GM21619 (cell line): Measurements from ENCODE around the gene COL1A2.

ENCODE experiments used
- ATAC-seq: cut with Tn5 transposase; IDR thresholded peaks from one replicate; pipeline ENCODE4 v1.9.1; 2021; ENCODE audit not compliant: unreplicated experiment

The COL1A2 gene

DNA sequence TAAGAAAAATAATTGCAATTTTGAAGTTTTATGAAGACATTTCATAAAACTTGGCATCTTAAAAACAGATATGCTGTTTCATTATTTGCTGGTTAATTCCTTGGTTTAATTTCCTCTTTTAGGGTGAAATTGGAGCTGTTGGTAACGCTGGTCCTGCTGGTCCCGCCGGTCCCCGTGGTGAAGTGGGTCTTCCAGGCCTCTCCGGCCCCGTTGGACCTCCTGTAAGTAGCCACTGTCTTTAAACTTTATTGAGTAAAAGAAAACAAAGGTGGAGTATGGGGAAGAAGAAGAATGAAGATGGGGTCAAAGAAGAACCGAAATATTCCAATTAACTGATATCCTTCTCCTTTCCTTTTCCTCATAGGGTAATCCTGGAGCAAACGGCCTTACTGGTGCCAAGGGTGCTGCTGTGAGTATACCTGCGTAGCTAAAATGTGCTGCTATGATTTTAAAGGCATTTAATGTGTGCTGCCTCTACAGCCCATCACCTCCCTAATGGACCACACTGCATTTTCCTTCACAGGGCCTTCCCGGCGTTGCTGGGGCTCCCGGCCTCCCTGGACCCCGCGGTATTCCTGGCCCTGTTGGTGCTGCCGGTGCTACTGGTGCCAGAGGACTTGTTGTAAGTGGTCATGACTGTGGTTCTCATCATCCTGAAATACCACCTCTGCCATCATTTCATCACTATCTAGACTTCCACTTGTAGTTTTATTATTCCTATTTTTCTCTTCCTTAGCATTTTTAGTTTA lies 14.7 kb downstream of the COL1A2 start:
- ATAC-seq: no peak

DNA sequence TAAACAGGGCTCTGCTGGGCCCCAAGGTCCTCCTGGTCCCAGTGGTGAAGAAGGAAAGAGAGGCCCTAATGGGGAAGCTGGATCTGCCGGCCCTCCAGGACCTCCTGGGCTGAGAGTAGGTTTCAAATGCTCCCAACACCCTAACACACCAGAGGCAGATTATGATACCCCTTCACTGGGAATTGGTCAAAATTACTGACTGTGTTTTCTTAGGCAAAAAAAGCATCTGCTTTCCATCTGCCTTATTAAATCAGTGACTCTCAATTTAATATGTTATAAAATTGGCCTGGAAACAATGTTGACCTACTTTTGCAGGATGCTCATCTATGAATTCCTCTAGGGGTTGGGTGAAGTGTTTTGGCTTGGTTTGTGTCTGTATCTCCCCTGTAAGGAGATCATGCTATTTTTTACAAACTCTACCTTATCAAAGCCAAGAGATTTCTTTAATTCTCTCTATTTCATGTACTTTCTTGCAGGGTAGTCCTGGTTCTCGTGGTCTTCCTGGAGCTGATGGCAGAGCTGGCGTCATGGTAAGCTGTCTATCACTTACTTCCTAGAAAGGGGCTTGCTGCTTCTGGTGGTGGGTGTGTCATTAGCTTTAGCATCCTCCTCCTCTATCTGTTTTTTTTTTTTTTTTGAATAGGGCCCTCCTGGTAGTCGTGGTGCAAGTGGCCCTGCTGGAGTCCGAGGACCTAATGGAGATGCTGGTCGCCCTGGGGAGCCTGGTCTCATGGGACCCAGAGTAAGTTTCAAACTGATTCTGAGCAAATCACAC lies 15.9 kb downstream of the COL1A2 start:
- ATAC-seq: no peak

DNA sequence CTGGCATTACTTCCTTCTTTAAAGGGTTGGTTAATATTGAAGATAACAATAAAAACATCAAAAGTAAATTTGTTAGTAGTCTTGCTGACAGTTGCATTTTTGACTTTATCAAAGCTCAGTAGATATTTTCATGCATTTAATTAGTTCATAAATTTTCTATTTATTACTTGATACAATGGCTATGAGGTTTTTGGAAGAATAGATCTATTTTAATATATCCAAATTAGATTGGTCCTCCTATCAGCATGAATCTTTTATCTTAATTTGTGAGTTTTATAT lies 16.4 kb downstream of the COL1A2 start:
- ATAC-seq: no peak

DNA sequence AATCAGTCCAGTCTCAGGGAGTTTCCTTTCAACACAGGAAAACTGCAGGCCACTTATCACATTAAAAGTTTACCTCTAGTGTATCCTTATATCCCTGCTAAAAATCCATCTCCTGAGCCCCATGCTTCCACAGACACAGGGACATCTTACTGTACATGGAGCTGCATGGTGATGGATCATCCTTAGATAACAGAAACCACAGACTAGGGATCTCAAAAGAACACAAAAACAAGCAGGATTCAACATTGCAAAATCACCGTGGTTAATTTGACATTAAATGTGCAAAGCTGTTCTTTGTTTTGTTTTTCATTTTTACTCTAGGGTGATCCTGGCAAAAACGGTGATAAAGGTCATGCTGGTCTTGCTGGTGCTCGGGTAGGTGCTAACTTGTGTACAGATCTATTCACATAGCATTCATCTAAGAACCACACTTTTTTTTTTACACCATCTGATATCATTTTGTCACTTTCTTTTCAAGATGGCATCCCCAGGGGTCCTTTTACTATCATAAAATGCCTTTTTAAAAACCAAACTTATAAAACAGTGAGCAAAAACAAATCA lies 18.1 kb downstream of the COL1A2 start:
- no peak for ATAC-seq

DNA sequence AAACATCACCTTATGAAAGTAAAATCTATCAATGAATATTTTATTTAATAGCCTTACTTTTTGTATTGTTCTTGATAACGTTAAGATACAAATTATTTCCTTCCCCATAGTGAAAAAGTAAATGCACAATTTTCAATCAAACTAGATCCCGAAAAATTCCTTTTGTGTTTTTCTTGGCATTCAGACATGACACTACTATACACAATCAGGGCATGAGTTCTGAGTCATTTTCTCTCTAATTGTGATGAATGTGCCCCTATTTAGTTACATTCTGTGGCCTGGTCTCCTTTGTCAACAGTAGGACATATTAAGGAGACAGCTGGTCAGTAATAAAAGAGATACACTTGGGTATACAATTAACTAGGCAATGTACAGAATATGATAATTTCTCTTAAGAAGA lies 19.8 kb downstream of the COL1A2 start:
- ATAC-seq: no peak

DNA sequence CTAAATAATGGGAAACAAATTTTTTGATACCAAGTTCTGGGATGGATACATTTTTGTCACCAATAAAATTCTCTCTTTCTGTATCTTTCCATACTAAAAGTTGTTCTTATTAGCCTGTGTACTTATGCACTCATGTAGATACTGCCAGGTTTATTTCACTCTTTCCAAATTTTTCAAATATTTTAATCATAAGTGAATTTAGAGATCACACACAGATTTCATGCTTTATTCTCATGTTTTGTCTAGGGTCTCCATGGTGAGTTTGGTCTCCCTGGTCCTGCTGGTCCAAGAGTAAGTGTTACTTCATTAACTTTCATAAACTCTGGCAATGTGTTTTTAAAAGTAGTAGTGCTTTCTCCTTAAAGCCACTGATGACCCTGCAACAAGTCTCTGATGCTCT lies 20.3 kb downstream of the COL1A2 start:
- no peak for ATAC-seq

DNA sequence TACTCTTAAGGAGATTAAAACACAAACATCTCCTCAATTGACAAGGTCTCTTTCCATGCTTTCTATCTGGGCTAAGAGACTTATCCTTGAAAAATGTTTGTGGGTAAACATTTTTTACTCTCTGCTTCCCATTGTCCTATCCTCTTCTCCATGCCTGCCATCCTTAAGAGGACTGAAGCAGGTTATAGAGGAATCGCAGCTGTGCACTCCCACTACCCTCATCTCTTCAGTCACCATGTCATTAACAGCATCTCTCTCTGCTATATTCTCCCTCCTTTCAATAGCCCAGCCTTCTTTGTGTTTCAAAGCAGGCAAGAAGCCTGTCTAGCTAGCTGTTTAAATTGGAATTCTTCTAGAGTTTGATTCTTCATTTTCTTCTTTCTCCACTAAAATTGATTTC lies 22.6 kb downstream of the COL1A2 start:
- ATAC-seq: no peak

DNA sequence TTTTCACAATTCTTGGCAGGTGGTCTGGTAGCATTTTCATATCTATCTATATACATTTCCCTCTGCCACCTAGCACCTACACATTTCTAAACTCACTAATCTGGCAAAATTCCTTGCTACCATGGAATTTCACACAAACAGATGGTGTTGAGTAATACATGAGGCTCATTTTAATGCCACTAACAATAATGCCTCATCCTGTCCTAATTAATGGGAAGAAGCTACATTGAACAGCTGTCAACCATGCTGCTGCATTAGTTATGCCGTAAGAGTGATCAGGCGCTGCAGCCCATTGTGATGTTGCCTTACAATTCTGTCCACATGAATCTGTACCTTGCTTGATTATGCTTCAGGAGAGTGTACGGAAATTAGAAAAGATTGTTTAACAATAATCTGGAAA lies 23.2 kb downstream of the COL1A2 start:
- ATAC-seq: no peak

DNA sequence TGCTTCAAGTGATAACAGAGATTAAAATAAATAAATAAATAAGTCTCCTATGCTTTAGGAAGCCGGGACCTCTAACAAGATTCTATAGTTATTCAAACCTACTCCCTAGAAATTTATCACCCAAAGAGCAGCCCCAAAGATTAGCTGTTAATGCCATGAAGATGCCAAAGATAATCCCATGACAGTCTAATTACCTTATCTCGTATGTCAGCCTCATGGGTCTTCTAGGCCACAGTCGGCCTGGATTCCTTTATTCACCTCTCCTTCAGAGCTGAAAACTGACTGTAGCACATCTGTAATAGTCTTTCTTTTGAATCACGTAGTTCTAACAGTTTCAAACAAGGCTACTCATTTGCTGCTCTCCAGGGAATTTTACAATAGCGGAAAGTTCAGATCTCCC lies 24.2 kb downstream of the COL1A2 start:
- no peak for ATAC-seq

DNA sequence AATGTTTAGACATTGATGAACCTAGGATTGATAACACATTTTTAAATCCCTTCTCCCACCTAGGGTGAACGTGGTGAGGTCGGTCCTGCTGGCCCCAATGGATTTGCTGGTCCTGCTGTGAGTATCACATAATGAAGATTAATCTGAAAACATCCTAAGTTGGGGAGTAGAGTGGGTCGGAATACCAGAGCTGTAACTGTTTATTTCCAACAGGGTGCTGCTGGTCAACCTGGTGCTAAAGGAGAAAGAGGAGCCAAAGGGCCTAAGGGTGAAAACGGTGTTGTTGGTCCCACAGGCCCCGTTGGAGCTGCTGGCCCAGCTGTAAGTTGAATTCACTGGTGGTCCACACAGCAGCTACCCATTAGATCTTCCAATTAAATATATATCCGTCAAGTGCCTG lies 25.6 kb downstream of the COL1A2 start:
- ATAC-seq: no peak

DNA sequence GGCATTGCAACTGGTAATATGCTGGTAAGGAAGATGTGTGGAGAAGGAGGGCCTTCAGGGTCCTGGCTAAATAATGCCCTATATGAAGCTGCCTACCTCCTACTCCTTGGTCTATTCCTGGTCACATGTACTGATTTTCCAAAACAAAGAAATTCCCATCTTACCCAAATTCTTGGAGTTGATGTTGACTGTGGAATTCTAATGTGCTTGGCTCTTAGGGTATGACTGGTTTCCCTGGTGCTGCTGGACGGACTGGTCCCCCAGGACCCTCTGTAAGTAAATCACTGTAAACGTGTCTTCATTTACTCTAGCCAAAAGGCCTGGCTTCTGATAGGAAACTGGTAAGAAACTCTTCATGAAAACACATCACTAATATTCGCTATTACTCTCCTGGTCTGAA lies 27.0 kb downstream of the COL1A2 start:
- no peak for ATAC-seq

DNA sequence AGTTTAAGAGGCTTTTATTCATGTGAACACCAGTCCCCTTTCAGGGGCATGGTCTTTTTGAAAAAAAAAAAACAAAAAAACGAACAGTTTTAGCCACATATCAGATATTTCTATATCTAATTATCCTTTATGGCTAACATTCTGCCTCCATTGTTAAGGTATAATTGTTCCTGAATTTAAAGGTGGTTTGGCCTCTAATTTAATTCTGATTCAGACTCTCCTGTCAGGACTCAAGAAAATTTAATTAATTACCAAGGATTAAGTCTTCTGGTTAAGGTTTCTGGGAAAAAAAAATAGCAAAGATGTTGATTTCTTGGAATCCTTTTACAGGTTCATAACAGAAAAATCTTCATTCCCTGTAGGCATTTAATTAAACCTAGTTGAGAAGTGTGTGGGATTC lies 27.4 kb downstream of the COL1A2 start:
- ATAC-seq: no peak

DNA sequence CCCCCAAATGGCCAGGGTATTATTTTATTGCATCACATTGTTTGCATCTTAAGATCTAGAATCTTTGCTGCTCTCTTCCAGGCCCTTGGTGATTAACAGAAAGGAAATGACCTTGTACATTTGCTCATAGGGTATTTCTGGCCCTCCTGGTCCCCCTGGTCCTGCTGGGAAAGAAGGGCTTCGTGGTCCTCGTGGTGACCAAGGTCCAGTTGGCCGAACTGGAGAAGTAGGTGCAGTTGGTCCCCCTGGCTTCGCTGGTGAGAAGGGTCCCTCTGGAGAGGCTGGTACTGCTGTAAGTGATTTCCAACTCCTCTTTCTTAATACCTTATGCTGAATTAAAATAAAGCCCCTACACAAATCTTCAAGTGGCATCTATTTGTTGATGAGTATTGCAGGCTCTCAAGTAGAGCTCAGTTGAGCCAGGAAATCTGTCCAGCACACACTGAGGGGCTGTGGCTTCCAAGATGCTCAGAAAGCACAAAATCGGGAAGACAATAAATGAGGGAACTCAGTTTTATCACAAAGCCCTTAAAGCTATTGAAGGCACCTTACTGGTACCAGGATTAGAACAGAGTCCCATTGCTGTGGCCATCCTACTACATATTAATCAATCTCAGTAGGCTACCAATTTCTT lies 28.2 kb downstream of the COL1A2 start:
- ATAC-seq: no peak

DNA sequence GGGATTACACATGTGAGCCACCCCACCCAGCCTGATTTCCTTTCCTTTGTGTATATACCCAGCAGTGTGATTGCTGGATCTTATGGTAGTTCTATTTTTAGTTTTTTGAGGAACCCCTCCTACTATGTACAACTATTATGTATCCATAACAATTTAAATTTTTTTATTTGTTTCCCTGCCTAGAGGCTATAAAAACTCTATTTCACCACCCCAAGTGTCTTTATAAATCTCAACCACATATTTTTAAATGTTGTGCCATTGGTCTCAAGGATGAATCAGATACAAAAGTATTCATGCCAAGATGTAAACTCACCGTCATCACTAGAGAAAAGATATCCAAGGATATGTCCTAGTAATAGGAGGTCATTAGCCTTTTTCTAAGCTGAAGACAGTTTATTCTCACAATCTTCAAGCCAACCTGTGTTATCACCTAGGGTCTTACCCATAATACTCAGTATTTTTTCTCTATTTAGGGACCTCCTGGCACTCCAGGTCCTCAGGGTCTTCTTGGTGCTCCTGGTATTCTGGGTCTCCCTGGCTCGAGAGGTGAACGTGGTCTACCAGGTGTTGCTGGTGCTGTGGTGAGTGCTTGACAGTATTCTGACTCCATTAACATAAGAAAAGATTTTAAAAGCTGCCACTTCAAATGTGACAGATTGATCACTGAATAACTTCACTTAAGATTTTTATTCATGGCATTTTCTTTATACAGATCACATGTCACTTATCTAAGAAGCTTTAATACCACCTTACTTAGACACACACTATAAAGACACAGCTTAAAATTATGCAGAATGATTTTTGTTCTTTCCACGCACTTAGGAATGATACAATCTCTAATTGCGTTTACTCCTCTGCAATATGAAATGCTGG lies 29.4 kb downstream of the COL1A2 start:
- no peak for ATAC-seq

DNA sequence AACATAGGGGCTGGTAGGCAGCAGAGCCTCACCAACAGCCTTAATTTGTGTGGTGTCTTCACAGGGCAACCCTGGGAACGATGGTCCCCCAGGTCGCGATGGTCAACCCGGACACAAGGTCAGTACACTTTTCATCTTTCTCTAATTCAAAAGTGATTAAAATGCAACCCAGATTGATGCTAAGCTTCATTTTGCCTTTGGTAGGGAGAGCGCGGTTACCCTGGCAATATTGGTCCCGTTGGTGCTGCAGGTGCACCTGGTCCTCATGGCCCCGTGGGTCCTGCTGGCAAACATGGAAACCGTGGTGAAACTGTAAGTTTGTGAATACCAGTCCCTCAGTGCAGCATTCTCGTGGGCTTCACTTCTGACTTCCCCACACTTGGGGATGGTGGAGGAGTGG lies 30.9 kb downstream of the COL1A2 start:
- ATAC-seq: no peak

DNA sequence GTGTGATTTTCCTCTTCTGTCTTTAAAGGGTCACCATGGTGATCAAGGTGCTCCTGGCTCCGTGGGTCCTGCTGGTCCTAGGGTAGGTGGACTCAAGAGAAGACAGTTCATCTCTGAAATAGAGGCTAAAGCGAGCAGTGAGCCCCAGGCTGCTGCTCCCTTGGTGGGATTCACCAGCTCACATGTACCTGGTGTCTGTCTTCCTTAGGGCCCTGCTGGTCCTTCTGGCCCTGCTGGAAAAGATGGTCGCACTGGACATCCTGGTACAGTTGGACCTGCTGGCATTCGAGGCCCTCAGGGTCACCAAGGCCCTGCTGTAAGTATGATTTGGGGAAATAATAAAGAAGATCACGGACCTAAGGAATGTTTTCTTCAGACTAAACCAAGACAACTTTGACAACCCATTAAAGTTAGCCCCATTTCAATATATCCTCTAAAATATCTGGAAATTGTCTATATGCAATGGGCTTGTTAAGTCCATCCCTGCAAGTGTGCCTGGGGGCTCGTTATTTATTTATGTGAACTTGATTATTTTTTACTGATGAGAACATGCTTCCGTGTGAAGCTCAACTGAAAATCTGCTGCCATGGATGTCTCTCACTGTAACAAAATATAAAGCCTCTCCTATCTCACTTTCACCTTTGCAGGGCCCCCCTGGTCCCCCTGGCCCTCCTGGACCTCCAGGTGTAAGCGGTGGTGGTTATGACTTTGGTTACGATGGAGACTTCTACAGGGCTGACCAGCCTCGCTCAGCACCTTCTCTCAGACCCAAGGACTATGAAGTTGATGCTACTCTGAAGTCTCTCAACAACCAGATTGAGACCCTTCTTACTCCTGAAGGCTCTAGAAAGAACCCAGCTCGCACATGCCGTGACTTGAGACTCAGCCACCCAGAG lies 32.5 kb downstream of the COL1A2 start:
- no peak for ATAC-seq

DNA sequence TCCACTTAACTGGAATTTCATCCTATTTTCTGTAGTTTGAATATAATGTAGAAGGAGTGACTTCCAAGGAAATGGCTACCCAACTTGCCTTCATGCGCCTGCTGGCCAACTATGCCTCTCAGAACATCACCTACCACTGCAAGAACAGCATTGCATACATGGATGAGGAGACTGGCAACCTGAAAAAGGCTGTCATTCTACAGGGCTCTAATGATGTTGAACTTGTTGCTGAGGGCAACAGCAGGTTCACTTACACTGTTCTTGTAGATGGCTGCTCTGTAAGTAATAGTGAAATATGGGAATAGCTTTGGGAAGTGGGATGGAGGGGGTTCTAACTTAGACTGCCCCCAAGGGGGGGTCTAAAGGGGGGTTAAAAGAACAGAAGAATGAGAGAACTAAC lies 34.5 kb downstream of the COL1A2 start:
- ATAC-seq: no peak

DNA sequence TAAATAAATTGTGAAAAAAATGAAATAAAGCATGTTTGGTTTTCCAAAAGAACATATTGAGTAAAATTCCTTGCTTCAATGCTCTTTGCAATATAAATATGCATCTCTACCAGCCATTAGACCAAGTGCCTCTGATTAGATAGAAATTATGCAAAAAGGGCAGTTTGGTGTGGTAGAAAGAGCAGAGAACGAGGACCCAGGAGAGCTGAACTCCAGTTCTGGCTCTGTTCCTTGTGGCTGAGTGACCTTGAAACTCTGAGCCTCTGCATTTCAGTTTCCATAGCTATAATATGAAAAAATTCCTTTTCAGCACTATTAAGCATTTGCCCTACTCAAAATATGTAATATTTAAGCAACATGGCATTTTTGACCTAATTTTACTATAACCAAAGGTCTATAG lies 36.5 kb downstream of the COL1A2 start:
- ATAC-seq: no peak

DNA sequence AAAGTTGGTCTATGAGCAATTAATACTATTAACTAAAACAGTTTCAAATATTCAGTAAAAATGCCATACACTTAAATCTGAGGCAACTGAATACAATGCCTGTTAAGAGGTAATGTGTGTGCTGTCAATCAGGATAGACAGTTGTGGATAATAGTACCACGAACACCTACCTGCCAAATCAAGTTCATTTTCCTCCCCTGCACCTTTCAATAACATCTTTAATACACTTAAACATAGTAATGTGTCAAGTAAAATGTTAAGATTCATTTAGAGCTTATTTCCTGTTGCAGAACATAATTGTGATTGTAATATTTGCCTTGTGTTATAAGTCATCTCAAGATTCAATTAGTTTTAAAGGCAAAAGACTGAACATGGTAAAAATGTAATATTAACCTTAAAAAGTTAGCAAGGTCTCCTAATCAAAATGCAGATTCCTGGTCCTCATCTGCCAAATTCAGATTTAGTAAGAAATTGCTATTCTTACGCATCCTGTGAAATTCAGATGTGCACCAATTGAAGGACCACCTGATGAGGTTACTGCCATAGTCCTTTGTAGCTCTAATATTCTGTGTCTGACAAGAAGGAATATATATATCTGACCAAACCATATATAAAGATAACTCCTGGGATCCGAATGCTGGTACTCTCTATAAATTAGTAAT lies 37.1 kb downstream of the COL1A2 start:
- no peak for ATAC-seq

DNA sequence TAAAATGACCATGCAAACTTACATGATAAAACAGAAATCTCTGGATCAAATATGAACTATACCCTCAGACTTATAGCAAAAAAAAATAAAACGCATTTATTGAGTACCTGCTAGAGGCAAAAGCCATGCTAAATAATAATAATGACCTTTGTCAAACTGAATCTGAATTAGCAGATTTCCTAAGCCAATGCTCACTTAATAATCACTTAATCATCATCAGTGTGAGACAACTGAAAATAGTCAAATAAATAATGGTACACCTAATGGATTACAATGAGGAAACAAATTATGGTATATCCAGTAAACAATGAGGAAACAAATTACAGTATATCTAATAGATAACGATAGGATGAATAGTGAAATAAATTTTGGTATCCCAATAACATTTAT lies 37.6 kb downstream of the COL1A2 start:
- ATAC-seq: no peak
